Esophagus muscularis mucosa (tissue), 4 donors: ENCODE data around the gene ITGB5. TPM values are rescaled to one million over a fixed set of nuclear protein-coding genes. Genes with fewer than 3 reads are reported as not detected.

ENCODE experiments used
- DNase-seq: peaks from one replicate; pipeline ENCODE4 v3.0.0-alpha.2; 2017; ENCODE audit errors: extremely low spot score
- H3K27ac ChIP-seq, 4 donors: fragments of 200-600 bp; sonication (generic); replicated peaks in 1 of 4; 1 replicate in 3 of 4; 2 replicates in 1 of 4; pipeline ENCODE4 v1.5.1; 2016 to 2019; ENCODE audit warnings: mild to moderate bottlenecking in 1 of 4
- H3K27me3 ChIP-seq, 4 donors: fragments of 200-600 bp; sonication (generic); one replicate each; pipeline versions ENCODE4 v1.5.1 to v1.6.0; 2016 to 2019
- H3K36me3 ChIP-seq, 4 donors: fragments of 200-600 bp; sonication (generic); one replicate each; pipeline ENCODE4 v1.5.1; 2016 to 2019
- H3K4me1 ChIP-seq, 4 donors: fragments of 200-600 bp; sonication (generic); one replicate each; pipeline ENCODE4 v1.5.1; 2016 to 2019
- H3K4me3 ChIP-seq, 4 donors: fragments of 200-600 bp; sonication (generic); 1 replicate in 2 of 4; 2 replicates in 2 of 4; pipeline ENCODE4 v1.5.1; 2016 to 2019; ENCODE audit warnings: mild to moderate bottlenecking in 4 of 4, moderate library complexity in 1 of 4
- H3K9me3 ChIP-seq, 4 donors: fragments of 200-600 bp; sonication (generic); 1 replicate in 3 of 4; 2 replicates in 1 of 4; pipeline ENCODE4 v1.5.1; 2016 to 2019
- EP300 ChIP-seq: sonication (generic); formaldehyde crosslinking; IDR thresholded peaks from one replicate; pipeline ENCODE4 v1.6.1; 2017; ENCODE audit warnings: antibody characterized with exemption
- POLR2A ChIP-seq: fragments of 450-650 bp; IDR thresholded peaks from one replicate; pipeline ENCODE4 v1.6.1; 2017; ENCODE audit warnings: antibody characterized with exemption, moderate library complexity, mild to moderate bottlenecking, low read depth
- POLR2AphosphoS5 ChIP-seq, 2 donors: sonication (generic); formaldehyde crosslinking; IDR thresholded peaks; one replicate each; pipeline ENCODE4 v1.6.1; 2017; ENCODE audit warnings: antibody characterized with exemption in 2 of 2
- WGBS: methylation state at CpG from one replicate; pipeline ENCODE4 v1.1.5; 2018; 5-methylcytosine and 5-hydroxymethylcytosine counted together
- intact Hi-C: fragments of 100-400 bp; cut with DNase I; formaldehyde crosslinking; loops from one replicate; pipeline ENCODE4 v1.15.1; 2023
- total RNA-seq, 4 donors: library from RNA; depleted of rRNA; stranded (reverse); fragments of >200 nt; gene quantifications; one replicate each; pipeline versions ENCODE4 v1.1.0 to v1.2.1, GENCODE V29; 2016
- TF ChIP-seq, protein P1 (sequence below), 3 experiments: fragments of 200-600 bp in 2 of 3; fragments of 450-650 bp in 1 of 3; sonication (generic) in 2 of 3; IDR thresholded peaks; one replicate each; pipeline ENCODE4 v1.5.1; 2017 to 2019; ENCODE audit warnings: antibody characterized with exemption in 3 of 3, mild to moderate bottlenecking in 2 of 3, moderate library complexity in 1 of 3

Gene ITGB5
- total RNA-seq, 4 donors from 2014 or later, result 114 to 284 (median 188) TPM

DNA sequence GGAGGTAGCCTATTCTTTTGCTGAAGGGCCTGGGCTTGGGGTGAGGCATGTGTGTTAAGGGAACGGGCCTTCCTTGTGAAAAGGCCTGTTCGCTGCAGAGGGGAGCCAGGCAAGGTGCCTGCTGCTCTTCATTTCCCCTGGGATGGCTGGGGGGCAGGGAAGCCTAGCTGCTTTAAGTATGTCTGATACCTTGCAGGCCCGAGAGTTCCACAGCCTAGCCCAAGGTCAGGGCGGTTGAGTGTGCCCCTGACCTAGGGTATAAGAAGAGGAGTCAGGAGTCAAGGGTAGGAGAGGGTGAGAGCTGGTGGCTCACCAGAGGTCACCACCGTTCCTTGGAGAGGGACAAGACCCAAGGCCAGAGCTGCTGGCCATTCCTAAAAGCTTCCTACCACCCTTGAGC, 110.3 kb downstream of the ITGB5 start:
- Histone ChIP-seq H3K9me3 (no peaks in the 10 kb centered on the region), H3K36me3 (peaks cover 0 to 36% (median 6%) of the 10 kb centered on the region in 4 donors), H3K4me1 (peaks cover 72 to 82% (median 75%) of the 10 kb centered on the region in 4 donors), H3K27ac (no peak overlapping the region), H3K4me3 (no peak overlapping the region), H3K27me3 (no peaks in the 10 kb centered on the region)
- intact Hi-C loops, result no loop called here
- no peak for TF ChIP-seq EP300
- TF ChIP-seq, protein P1, sequence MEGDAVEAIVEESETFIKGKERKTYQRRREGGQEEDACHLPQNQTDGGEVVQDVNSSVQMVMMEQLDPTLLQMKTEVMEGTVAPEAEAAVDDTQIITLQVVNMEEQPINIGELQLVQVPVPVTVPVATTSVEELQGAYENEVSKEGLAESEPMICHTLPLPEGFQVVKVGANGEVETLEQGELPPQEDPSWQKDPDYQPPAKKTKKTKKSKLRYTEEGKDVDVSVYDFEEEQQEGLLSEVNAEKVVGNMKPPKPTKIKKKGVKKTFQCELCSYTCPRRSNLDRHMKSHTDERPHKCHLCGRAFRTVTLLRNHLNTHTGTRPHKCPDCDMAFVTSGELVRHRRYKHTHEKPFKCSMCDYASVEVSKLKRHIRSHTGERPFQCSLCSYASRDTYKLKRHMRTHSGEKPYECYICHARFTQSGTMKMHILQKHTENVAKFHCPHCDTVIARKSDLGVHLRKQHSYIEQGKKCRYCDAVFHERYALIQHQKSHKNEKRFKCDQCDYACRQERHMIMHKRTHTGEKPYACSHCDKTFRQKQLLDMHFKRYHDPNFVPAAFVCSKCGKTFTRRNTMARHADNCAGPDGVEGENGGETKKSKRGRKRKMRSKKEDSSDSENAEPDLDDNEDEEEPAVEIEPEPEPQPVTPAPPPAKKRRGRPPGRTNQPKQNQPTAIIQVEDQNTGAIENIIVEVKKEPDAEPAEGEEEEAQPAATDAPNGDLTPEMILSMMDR (IDR thresholded peaks at IDR 0.05), result no peak
- no peak for TF ChIP-seq POLR2A
- no peak for TF ChIP-seq POLR2AphosphoS5 (IDR thresholded peaks at IDR 0.05)
- 87% methylated on average over 4 of the region's 5 CpGs for WGBS
- DNase-seq, result no peak

DNA sequence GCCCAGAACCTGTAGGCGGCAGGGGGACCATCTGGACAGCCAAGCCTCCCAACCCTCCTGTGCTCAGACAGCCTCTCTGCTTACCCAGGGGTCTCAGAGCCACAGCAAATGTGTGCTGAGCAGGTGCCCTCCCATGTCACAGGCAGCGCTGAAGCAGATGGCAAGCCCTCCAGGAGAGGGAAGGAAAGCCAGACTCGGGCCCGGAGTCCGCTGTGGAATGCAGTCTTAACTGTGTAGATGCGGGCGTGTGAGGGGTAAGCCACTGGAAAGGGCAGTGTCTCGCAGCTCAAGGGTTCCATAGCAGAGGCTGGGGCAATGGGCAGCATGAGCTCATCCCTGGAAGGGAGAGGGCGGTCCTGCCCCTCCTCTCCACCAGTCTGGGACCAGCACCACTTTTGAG, 111.3 kb downstream of the ITGB5 start:
- peaks cover 0 to 36% (median 6%) of the 10 kb centered on the region in 4 donors for H3K36me3 ChIP-seq
- WGBS, result 96% methylated on average over 8 of the region's 9 CpGs
- no peak overlapping the region for H3K4me3 ChIP-seq
- TF ChIP-seq, protein P1 (IDR thresholded peaks at IDR 0.05), result no peak
- TF ChIP-seq EP300, result no peak
- TF ChIP-seq POLR2A, result no peak
- TF ChIP-seq POLR2AphosphoS5 (IDR thresholded peaks at IDR 0.05), result no peak
- H3K27me3 ChIP-seq, result no peaks in the 10 kb centered on the region
- H3K27ac ChIP-seq, result no peak overlapping the region
- DNase-seq, result no peak
- peaks cover 72 to 82% (median 75%) of the 10 kb centered on the region in 4 donors for H3K4me1 ChIP-seq
- intact Hi-C loops, result no loop called here
- no peaks in the 10 kb centered on the region for H3K9me3 ChIP-seq

DNA sequence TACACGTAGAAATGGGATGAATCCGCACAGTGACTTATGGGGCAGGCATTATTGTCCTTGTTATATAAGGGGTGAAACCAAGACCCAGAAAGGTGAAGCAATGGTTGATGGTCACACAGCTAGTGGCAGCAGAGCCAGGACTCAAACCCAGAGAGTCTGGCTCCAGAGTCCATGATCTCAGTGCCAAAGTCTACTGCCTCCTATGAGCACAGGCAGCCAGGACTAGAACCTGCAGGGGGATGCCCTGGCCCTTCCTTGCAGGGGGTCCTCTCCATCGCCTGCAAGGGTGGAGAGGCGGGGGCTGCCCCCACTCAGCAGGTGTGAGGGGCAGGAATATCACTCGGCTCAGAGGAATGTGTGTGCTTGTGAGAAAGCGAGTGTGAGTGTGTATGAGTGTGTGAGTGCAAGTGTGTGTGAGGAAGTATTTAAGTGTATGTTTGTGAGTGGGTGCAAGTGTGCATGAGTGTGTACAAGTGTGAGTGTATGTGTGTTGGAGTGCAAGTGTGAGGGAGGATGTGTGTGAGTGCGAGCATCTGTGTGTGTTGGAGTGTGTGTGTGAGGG, 112.2 kb downstream of the ITGB5 start:
- Histone ChIP-seq H3K36me3 (peaks cover 0 to 41% (median 6%) of the 10 kb centered on the region in 4 donors), H3K9me3 (no peaks in the 10 kb centered on the region), H3K4me1 (peaks cover 70 to 82% (median 75%) of the 10 kb centered on the region in 4 donors), H3K4me3 (no peak overlapping the region), H3K27me3 (no peaks in the 10 kb centered on the region), H3K27ac (peak overlapping the region; percentile 67 to 75 (median 72))
- TF ChIP-seq POLR2AphosphoS5 (IDR thresholded peaks at IDR 0.05), result no peak
- intact Hi-C loops, result no loop called here
- 86% methylated on average over 7 of the region's 7 CpGs for WGBS
- DNase-seq, result no peak

DNA sequence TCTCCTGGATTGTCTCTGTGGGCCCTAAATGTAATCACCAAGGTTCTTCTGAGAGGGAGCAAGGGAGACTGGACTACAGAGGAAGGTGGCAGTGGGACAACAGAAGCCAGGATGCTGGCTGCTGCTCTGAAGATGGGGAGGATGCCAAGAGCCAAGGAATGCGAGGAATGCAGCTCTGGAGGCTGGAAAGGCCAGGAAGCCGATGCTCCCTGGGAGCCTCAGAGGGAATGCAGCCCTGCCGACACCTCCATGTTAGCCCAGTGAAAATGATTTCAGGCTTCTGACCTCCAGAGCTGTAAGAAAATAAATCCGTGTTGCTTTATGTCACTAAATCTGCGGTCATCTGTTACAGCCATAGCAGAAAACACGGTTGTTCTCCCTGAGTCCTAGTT, 112.8 kb downstream of the ITGB5 start:
- intact Hi-C loops, result no loop called here

More for the DNA sequence above, 112.8 kb downstream of the ITGB5 start:
- H3K4me1 ChIP-seq, result peaks cover 64 to 80% (median 71%) of the 10 kb centered on the region in 4 donors
- peaks cover 0 to 42% (median 6%) of the 10 kb centered on the region in 4 donors for H3K36me3 ChIP-seq
- no peak for DNase-seq
- peak overlapping the region; percentile 67 to 75 (median 72) for H3K27ac ChIP-seq
- H3K4me3 ChIP-seq, result no peak overlapping the region
- TF ChIP-seq POLR2AphosphoS5 (IDR thresholded peaks at IDR 0.05), result peak; percentile 48
- TF ChIP-seq, protein P1 (IDR thresholded peaks at IDR 0.05), result no peak
- no peaks in the 10 kb centered on the region for H3K9me3 ChIP-seq
- no peaks in the 10 kb centered on the region for H3K27me3 ChIP-seq
- WGBS, result 29% methylated on average over 6 of the region's 6 CpGs
